Lung (tissue), 12 donors: ENCODE data around the gene MPND. TPM values are rescaled to one million over a fixed set of nuclear protein-coding genes. Genes with fewer than 3 reads are reported as not detected.

Experiments
- ATAC-seq: fragments of 200-7000 bp; cut with Tn5 transposase; one replicate; pipeline ENCODE4 v1.9.1; 2020; ENCODE audit warnings: moderate number of reproducible peaks; ENCODE audit not compliant: insufficient read depth, low FRiP score
- DNase-seq, 3 donors: peaks; one replicate each; pipeline ENCODE4 v3.0.0-alpha.2; 2013 to 2017
- H3K27ac ChIP-seq, 2 donors: one replicate each; pipeline ENCODE4 v1.5.1; 2013; ENCODE audit warnings: mild to moderate bottlenecking in 2 of 2, moderate library complexity in 2 of 2, control low read depth in 1 of 2, inconsistent platforms in 1 of 2, low read depth in 1 of 2, low read length in 1 of 2
- H3K27me3 ChIP-seq, 3 donors: one replicate each; pipeline ENCODE4 v1.5.1; 2013; ENCODE audit warnings: low read length in 2 of 3; ENCODE audit not compliant: control insufficient read depth in 3 of 3, insufficient read depth in 3 of 3
- H3K36me3 ChIP-seq, 4 donors: one replicate each; pipeline ENCODE4 v1.5.1; 2013; ENCODE audit warnings: low read length in 4 of 4, mild to moderate bottlenecking in 1 of 4, moderate library complexity in 1 of 4; ENCODE audit not compliant: control insufficient read depth in 4 of 4, insufficient read depth in 4 of 4
- H3K4me1 ChIP-seq, 5 donors: one replicate each; pipeline ENCODE4 v1.5.1; 2013; ENCODE audit warnings: low read length in 5 of 5, mild to moderate bottlenecking in 2 of 5, moderate library complexity in 1 of 5; ENCODE audit not compliant: control insufficient read depth in 5 of 5, insufficient read depth in 5 of 5
- H3K4me3 ChIP-seq: one replicate; pipeline ENCODE4 v1.5.1; 2013; ENCODE audit warnings: mild to moderate bottlenecking, control low read depth, moderate library complexity
- H3K9ac ChIP-seq, 2 donors: one replicate each; pipeline ENCODE4 v1.5.1; 2013; ENCODE audit warnings: low read length in 2 of 2, control low read depth in 1 of 2; ENCODE audit not compliant: insufficient read depth in 1 of 2
- H3K9me3 ChIP-seq, 4 donors: one replicate each; pipeline ENCODE4 v1.5.1; 2013; ENCODE audit warnings: low read length in 3 of 4, mild to moderate bottlenecking in 1 of 4, moderate library complexity in 1 of 4; ENCODE audit not compliant: control insufficient read depth in 4 of 4, insufficient read depth in 3 of 4
- WGBS, 2 donors: extraction: QIAGEN DNeasy Blood & Tissue Kit; methylation state at CpG; one replicate each; pipeline ENCODE4 v1.1.7; 2013; 5-methylcytosine and 5-hydroxymethylcytosine counted together
- polyA plus RNA-seq, 2 donors: library from polyadenylated mRNA; stranded (reverse); fragments of 200-250 nt; gene quantifications; one replicate each; pipeline ENCODE4 v1.2.1, GENCODE V29; 2013
- total RNA-seq, 2 donors: library from RNA; depleted of rRNA in 1 of 2; stranded (reverse); fragments of >200 nt in 1 of 2; gene quantifications; one replicate each; pipeline ENCODE4 v1.2.1, GENCODE V29; 2014 to 2021
- TF ChIP-seq, protein P1 (sequence below): IDR thresholded peaks from 2 replicates; pipeline ENCODE4 v1.5.1; 2012; ENCODE audit warnings: mild to moderate bottlenecking; ENCODE audit errors: control extremely low read depth, extremely low read depth
- donor health status: control.
- donor health status: control.
- donor health status: Bipolar disorder and iron deficiency.
- donor health status: healthy.
- donor health status: DM: yes; HTN: yes; CAD: no.

The MPND gene
- total and polyA plus RNA-seq, 4 donors: 9.1 to 32.3 (median 24.6) TPM

DNA sequence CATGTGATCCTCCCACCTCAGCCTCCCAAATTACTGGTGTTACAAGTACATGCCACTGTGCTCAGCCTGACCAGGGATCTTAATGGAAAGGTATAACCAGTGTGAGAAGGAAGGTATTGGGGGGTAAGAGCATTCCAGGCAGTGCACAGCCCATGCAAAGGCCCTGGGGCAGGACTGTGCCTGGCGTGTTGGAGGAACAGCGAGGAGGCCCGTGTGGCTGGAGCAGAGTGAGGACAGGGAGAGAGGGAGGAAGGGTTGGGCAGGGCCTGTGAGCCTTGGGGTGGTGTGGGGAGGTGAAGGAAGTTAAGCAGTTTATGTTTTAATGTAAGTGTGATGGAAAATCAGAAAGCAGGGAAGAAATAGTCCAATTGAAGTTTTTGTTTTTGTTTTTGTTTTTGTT lies 42.8 kb upstream of the MPND start:
- no peak overlapping the region for H3K27ac ChIP-seq
- no peaks in the 10 kb centered on the region for H3K27me3 ChIP-seq
- H3K4me3 ChIP-seq: no peak overlapping the region
- no peaks in the 10 kb centered on the region for H3K36me3 ChIP-seq
- peaks cover 0 to 6% (median 0%) of the 10 kb centered on the region in 5 donors for H3K4me1 ChIP-seq
- no peak overlapping the region for H3K9ac ChIP-seq
- H3K9me3 ChIP-seq: peaks cover 0 to 4% (median 0%) of the 10 kb centered on the region in 4 donors
- TF ChIP-seq, protein P1, sequence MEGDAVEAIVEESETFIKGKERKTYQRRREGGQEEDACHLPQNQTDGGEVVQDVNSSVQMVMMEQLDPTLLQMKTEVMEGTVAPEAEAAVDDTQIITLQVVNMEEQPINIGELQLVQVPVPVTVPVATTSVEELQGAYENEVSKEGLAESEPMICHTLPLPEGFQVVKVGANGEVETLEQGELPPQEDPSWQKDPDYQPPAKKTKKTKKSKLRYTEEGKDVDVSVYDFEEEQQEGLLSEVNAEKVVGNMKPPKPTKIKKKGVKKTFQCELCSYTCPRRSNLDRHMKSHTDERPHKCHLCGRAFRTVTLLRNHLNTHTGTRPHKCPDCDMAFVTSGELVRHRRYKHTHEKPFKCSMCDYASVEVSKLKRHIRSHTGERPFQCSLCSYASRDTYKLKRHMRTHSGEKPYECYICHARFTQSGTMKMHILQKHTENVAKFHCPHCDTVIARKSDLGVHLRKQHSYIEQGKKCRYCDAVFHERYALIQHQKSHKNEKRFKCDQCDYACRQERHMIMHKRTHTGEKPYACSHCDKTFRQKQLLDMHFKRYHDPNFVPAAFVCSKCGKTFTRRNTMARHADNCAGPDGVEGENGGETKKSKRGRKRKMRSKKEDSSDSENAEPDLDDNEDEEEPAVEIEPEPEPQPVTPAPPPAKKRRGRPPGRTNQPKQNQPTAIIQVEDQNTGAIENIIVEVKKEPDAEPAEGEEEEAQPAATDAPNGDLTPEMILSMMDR: no peak
- ATAC-seq (no peak), DNase-seq (no peak)
- WGBS, 2 donors: 83 to 88% methylated on average over 3 of the region's 3 CpGs

DNA sequence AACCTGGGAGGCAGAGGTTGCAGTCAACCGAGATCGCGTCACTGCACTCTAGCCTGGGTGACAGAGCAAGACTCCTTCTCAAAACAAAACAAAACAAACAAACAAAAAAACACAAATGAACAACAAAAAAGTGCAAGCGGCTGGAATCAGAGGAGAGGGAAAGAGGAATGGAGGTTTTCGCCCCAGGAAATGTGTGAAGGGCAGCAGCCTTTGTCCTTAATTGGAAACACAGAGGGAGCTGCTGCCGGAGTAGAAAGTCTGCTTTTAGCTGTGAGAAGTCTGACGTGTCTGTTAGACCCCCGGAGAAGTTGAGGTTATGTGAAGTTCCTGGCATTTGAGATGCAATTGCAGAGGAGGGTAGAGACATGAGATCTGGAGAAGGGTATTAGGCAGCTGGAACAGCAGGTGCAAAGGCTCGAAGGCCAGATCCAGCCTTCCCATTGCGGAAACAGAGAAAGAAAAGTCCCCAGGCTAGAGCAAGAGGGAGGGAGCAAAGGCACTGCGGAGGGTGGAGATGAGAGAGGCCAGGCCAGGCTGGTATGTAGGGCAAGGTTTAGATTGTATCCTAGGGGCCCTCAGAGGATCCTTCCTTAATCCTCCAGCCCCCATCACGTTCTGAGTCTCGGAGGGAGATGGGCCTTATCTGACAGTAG lies 41.6 kb upstream of the MPND start:
- H3K4me3 ChIP-seq: no peak overlapping the region
- H3K36me3 ChIP-seq: no peaks in the 10 kb centered on the region
- ATAC-seq (no peak), DNase-seq (no peak)
- peaks cover 0 to 4% (median 0%) of the 10 kb centered on the region in 4 donors for H3K9me3 ChIP-seq
- H3K4me1 ChIP-seq: peaks cover 0 to 2% (median 0%) of the 10 kb centered on the region in 5 donors
- WGBS, 2 donors: 44 to 50% methylated on average over 13 of the region's 13 CpGs
- no peak overlapping the region for H3K9ac ChIP-seq
- H3K27me3 ChIP-seq: no peaks in the 10 kb centered on the region
- no peak overlapping the region for H3K27ac ChIP-seq
- TF ChIP-seq, protein P1: no peak

DNA sequence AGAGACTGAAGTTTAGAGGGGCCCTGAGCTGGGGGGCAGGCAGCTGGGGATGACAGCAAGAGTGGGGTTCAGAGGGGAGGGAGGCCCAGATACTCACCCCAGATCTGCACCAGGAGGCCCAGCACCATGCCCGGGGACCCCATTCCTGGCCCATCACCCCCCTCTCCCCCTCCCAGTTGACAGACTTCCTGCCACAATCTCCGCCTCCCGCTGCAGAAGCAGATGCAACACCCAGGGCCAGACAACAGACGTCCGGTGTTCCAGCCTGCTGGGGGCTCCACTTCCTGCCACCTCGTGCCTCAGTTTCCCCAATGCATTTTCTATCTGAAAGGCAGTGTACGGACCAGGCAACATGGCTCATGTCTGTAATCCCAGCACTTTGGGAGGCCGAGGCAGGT lies 41.1 kb upstream of the MPND start, which contains the start of gene TMIGD2:
TMIGD2 (minus strand) TSS at position 147 of the 398 bp plus-strand sequence; CDS start at position 143, 4 bp downstream.
- no peak for DNase-seq
- 31 to 44% methylated on average over 8 of the region's 8 CpGs for WGBS, 2 donors
- ATAC-seq: no peak
- Histone ChIP-seq H3K27me3 (no peaks in the 10 kb centered on the region), H3K36me3 (no peaks in the 10 kb centered on the region), H3K27ac (no peak within 1 kb of the TSS), H3K9ac (no peak within 1 kb of the TSS), H3K4me1 (peaks cover 0 to 2% (median 0%) of the 10 kb centered on the region in 5 donors), H3K4me3 (no peak within 1 kb of the TSS), H3K9me3 (peaks cover 0 to 4% (median 0%) of the 10 kb centered on the region in 4 donors)
- TF ChIP-seq, protein P1: no peak
